GM18508 (cell line): ENCODE results near the gene CUZD1.

Source experiments
- ATAC-seq: cut with Tn5 transposase; IDR thresholded peaks from one replicate; pipeline ENCODE4 v1.9.1; 2021; ENCODE audit warnings: moderate number of reproducible peaks; ENCODE audit not compliant: insufficient read depth, unreplicated experiment

Gene CUZD1

GRCh38 chr10:122856902-122857301 is 11.2 kb upstream of the CUZD1 start:
- ATAC-seq = no peak

GRCh38 chr10:122855745-122856144 is 10.1 kb upstream of the CUZD1 start:
- ATAC-seq = no peak

GRCh38 chr10:122854648-122855047 is 9.0 kb upstream of the CUZD1 start:
- ATAC-seq = no peak

- no peak for ATAC-seq
These were observed 8.1 kb upstream of the CUZD1 start for GRCh38 chr10:122853665-122854313.

- no peak for ATAC-seq
These were observed 6.6 kb upstream of the CUZD1 start for GRCh38 chr10:122852261-122852660.

- no peak for ATAC-seq
These were observed 5.3 kb upstream of the CUZD1 start for GRCh38 chr10:122850705-122851640.

DNA sequence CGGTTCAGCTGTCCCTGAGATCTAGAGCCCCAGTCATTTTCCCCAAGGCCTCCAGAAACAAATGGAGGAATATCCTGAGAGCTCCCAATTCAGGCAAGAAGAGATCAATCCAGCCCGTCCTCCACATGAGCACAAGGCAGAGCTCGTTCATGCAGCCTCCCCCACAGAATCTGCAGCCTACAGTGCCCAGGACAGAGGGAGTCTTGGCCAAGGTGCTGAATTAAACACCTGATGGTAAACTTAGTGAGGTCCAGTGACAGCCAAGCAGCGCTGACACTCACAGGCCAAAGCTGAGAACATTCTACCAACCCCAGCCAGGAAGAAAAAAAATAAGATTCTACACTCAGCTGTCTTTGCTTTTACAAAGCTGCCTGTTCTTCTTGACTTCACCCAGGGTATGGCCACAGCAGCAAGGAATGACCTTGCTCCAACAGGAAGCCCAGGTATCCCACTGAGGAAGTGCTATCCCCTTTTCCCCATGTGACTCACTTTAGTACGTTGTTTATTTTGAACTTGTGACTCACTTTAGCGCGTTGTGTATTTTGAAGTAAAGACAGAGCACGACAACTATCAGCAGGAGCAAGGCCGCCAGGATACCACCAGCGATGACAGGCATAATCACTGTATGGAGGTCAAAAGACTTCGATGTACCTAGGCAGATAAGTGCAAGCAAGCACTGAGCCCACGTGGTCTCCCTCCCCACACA is 4.4 kb upstream of the CUZD1 start:
- no peak for ATAC-seq

- ATAC-seq = no peak
These were observed 3.4 kb upstream of the CUZD1 start for GRCh38 chr10:122849090-122849489.

DNA sequence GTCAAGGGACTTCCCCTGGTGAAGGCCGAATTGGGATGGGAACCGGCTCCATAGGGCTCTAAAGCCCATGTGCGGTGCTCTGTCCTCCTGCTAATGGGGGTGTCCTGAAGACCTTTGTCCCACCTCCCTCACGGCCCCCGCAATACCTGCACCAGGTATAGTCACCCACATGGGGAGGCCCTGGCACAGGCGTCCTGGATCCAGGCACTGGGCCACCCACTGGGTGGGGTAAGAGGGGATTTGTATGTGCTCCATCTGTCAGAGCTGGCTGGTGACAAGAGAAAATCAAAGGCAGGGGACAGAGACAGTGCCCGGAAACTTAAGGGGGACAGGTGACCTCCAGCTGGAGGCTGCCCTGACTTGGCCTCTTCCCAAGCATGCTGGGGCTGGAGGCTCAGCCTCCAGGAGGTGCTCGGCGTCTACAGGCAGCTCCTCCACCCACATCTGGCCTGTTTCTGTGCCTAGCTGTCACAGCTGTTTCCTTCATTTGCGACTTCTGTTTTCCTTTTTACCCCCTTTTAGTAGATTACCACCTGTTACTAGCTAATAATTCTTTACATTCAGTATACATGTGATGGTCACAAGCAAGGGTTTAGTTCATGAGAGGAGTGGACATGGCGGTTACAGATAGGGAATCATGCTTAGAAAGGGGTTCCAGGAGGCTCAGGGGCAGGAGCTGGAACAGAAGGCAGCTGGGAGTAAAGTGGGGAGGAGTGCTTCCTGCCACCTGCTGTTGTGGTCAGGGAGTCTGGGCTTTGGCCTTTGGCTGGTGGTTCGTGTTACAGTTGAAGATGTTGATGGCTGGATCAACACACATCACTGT is 2.3 kb upstream of the CUZD1 start:
- ATAC-seq = no peak

- no peak for ATAC-seq
These were observed 1.5 kb downstream of the CUZD1 start for GRCh38 chr10:122844146-122844545.

DNA sequence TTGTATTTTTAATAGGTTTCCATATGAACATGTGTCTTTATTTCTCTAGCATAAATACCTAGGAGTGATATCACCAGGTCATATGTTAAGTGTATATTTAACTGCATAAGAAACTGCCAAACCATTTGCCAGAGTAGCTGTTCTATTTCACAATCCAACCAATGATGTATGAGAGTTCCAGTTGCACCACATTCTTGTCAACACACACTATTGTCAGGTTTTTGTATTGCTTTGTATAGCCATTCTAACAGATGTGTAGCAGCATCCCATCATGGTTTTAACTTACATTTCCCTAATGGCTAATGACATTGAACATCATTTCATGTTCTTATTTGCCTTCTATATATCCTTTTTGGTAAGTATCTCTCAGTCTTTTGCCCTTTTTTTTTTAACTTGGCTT is 4.1 kb downstream of the CUZD1 start:
- ATAC-seq = no peak

GRCh38 chr10:122839505-122839904 is 6.2 kb downstream of the CUZD1 start:
- ATAC-seq = no peak

- no peak for ATAC-seq
These were observed 6.8 kb downstream of the CUZD1 start for GRCh38 chr10:122838880-122839279.

GRCh38 chr10:122835908-122836307 is 9.7 kb downstream of the CUZD1 start:
- no peak for ATAC-seq

DNA sequence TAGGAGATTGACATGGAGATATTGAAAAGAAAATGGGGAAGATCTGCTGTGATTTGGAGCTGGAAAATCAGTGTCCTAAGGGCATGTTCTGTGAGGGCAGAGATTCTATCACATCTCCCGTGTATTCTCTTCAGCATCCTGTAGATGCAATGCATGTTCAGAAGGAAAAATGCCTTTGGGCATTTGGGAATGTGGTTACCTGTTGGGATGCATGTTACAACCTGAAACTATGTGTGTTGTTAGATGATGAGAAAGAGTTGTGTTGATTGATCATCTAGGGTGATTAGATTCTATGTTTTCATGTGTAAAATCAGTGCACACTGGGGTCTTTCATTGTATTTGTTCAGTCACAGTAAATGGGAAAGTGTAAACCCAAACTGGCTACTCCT is 14.7 kb downstream of the CUZD1 start:
- ATAC-seq = no peak

DNA sequence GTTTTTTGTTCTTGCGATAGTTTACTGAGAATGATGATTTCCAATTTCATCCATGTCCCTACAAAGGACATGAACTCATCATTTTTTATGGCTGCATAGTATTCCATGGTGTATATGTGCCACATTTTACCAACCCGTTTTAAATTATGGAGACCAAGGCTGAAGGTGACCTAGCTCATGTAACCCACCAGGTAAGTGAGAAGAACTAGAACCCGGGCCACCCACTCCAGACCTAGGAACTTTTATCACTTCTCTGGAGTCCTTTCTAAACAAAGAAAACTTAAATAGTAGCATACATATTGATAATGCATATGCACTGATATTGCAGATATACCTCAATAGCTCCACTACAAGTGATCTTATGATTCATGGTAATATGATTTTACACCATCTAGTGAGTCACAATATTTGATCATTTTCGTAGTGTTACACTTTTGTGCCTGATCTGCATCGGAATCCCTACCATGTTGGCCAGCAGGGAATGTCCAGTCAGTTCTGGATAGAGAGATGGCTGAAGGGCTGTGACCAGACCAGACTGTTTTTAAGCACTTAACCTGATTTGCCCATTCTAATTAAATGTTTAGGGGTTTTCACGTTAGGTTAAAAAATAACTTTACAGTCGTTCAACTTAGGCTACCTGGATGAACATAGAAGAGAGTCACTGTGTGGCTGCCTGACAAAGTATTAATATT is 15.2 kb downstream of the CUZD1 start:
- ATAC-seq = no peak

GRCh38 chr10:122829454-122829853 is 16.2 kb downstream of the CUZD1 start:
- no peak for ATAC-seq

- ATAC-seq = no peak
These were observed 16.9 kb downstream of the CUZD1 start for GRCh38 chr10:122828716-122829255.

- no peak for ATAC-seq
These were observed 18.4 kb downstream of the CUZD1 start for GRCh38 chr10:122827302-122827701.
